ENCODE measurements around the gene FAM114A1. TPM values are rescaled to one million over a fixed set of nuclear protein-coding genes. Genes with fewer than 3 reads are reported as not detected.

The FAM114A1 gene
- total RNA-seq, 1 donor from 2014 or later = 0.86 TPM

DNA sequence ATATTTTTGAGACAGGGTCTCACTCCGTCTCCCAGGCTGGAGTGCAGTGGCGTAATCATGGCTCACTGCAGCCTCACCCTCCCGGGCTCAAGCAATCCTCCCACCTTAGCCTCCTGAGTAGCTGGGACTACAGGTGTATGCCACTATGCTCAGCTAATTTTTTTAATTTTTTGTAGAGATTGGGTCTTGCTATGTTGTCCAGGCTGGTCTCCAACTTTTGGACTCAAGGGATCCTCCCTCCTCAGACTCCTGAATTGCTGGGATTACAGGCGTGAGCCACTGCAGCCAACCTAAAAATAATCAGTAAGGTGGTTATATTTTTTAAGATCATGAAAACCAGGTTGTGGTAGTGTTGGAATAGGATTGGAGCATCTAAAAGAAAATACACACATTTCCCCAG is 126.5 kb downstream of the FAM114A1 start:
- intact Hi-C loops (cut with micrococcal nuclease) = no loop called here

Other genes starting within 250 kb of the FAM114A1 start
- gene KLF3, start 203.6 kb upstream of the FAM114A1 start, total RNA-seq = 27.4 and 27.8 TPM in 2 replicates
- 0.20 and 0.37 TPM in 2 replicates for gene TLR10, start 84.8 kb upstream of the FAM114A1 start, total RNA-seq
- gene TLR1, start 63.0 kb upstream of the FAM114A1 start, total RNA-seq = 23.3 and 24.2 TPM in 2 replicates
- gene TLR6, start 11.0 kb upstream of the FAM114A1 start, total RNA-seq = 6.7 and 7.6 TPM in 2 replicates
- gene TMEM156, start 164.6 kb downstream of the FAM114A1 start, total RNA-seq = 43.3 and 43.8 TPM in 2 replicates
- 64.0 and 66.0 TPM in 2 replicates for gene KLHL5, start 194.4 kb downstream of the FAM114A1 start, total RNA-seq